ENCODE data around the gene AP1S3. TPM values are rescaled to one million over a fixed set of nuclear protein-coding genes. Genes with fewer than 3 reads are reported as not detected.

The AP1S3 gene
- total and polyA plus RNA-seq, 8 donors, result 1.9 to 8.5 (median 3.8) TPM

- intact Hi-C loops (cut with DNase I), result no loop called here
- FAIRE-seq (no peak), DNase-seq (no peak), ATAC-seq (no peak)
- WGBS, 2 donors, result 80 to 88% methylated on average over 3 of the region's 3 CpGs
- Histone ChIP-seq H3K27ac (no peak overlapping the region), H3K4me3 (no peak overlapping the region), H3K9me3 (no peaks in the 10 kb centered on the region), H3K4me1 (peaks cover 0 to 1% (median 0%) of the 10 kb centered on the region in 3 donors), H3K27me3 (no peaks in the 10 kb centered on the region), H3K36me3 (no peaks in the 10 kb centered on the region)
- TF ChIP-seq, protein P1, sequence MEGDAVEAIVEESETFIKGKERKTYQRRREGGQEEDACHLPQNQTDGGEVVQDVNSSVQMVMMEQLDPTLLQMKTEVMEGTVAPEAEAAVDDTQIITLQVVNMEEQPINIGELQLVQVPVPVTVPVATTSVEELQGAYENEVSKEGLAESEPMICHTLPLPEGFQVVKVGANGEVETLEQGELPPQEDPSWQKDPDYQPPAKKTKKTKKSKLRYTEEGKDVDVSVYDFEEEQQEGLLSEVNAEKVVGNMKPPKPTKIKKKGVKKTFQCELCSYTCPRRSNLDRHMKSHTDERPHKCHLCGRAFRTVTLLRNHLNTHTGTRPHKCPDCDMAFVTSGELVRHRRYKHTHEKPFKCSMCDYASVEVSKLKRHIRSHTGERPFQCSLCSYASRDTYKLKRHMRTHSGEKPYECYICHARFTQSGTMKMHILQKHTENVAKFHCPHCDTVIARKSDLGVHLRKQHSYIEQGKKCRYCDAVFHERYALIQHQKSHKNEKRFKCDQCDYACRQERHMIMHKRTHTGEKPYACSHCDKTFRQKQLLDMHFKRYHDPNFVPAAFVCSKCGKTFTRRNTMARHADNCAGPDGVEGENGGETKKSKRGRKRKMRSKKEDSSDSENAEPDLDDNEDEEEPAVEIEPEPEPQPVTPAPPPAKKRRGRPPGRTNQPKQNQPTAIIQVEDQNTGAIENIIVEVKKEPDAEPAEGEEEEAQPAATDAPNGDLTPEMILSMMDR (IDR thresholded peaks at IDR 0.05), result no peak
Observed at GRCh38 chr2:223841436-223842190, 4.2 kb upstream of the AP1S3 start.

- intact Hi-C loops (cut with DNase I), result no loop called here
- ATAC-seq (no peak), FAIRE-seq (no peak), DNase-seq (peak in 1 of 6 donors; percentile 20)
- H3K27ac ChIP-seq, result no peak overlapping the region
- no peaks in the 10 kb centered on the region for H3K27me3 ChIP-seq
- H3K36me3 ChIP-seq, result no peaks in the 10 kb centered on the region
- 80 to 86% methylated on average over 15 of the region's 15 CpGs for WGBS, 2 donors
- TF ChIP-seq, protein P1 (IDR thresholded peaks at IDR 0.05), result no peak
- H3K4me1 ChIP-seq, result peaks cover 0 to 5% (median 3%) of the 10 kb centered on the region in 3 donors
- no peaks in the 10 kb centered on the region for H3K9me3 ChIP-seq
- H3K4me3 ChIP-seq, result no peak overlapping the region
Observed at GRCh38 chr2:223835701-223836532, 1.5 kb downstream of the AP1S3 start.

DNA sequence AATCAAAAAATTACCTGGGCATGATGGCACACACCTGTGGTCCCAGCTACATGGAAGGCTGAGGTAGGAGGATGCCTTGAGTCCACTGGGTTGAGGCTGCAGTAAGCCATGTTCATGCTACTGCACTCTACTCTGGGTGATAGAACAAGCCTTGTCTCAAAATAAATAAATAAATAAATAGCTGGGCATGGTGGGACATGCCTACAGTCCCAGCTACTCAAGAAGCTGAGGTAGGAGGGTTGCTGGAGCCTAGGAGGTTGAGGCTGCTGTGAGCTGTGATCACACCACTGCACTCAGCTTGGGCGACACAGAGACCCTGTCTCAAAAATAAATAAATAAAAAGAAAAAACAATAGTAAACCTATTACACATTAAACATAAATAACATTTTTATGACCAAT is 3.0 kb downstream of the AP1S3 start:
- FAIRE-seq, result no peak
- Histone ChIP-seq H3K36me3 (no peaks in the 10 kb centered on the region), H3K27me3 (no peaks in the 10 kb centered on the region), H3K9me3 (no peaks in the 10 kb centered on the region), H3K4me1 (peaks cover 0 to 5% (median 3%) of the 10 kb centered on the region in 3 donors), H3K4me3 (no peak overlapping the region), H3K27ac (no peak overlapping the region)
- no peak for ATAC-seq
- intact Hi-C loops (cut with DNase I), result no loop called here
- TF ChIP-seq, protein P1 (IDR thresholded peaks at IDR 0.05), result no peak
- WGBS, 2 donors, result 100% methylated on average over 1 of the region's 1 CpG
- no peak for DNase-seq

GRCh38 chr2:223832241-223832903 is 5.0 kb downstream of the AP1S3 start:
- no peaks in the 10 kb centered on the region for H3K36me3 ChIP-seq
- FAIRE-seq (no peak), DNase-seq (no peak), ATAC-seq (no peak)
- WGBS, 2 donors, result 49 to 55% methylated on average over 8 of the region's 8 CpGs
- H3K27me3 ChIP-seq, result no peaks in the 10 kb centered on the region
- TF ChIP-seq, protein P1 (IDR thresholded peaks at IDR 0.05), result no peak
- no peaks in the 10 kb centered on the region for H3K9me3 ChIP-seq
- intact Hi-C loops (cut with DNase I), result no loop called here
- no peak overlapping the region for H3K27ac ChIP-seq
- H3K4me1 ChIP-seq, result peaks cover 0 to 5% (median 3%) of the 10 kb centered on the region in 3 donors
- no peak overlapping the region for H3K4me3 ChIP-seq
